SK-N-SH treated with all-trans-retinoic acid at 6 μM for 48 hours (cell line): ENCODE data around the gene ZNF701.
"Not testable (repeated sequence)": the region's sequence is repeated elsewhere in the genome, so short reads cannot be mapped to it uniquely, and the experiment has no call there.

Experiments
- ATAC-seq: fragments of 200-7000 bp; cut with Tn5 transposase; 3 replicates; pipeline ENCODE4 v1.9.1; 2020; ENCODE audit warnings: mild to moderate bottlenecking, moderate library complexity
- ARNTL ChIP-seq: fragments of 450-650 bp; formaldehyde crosslinking; IDR thresholded peaks from 2 replicates; pipeline ENCODE4 v1.5.0; 2020; ENCODE audit warnings: low read depth, mild to moderate bottlenecking, moderate library complexity, borderline replicate concordance
- BACH2 ChIP-seq: fragments of 250-450 bp; sonication (Bioruptor Pico); IDR thresholded peaks from 2 replicates; pipeline ENCODE4 v1.9.0; 2021; ENCODE audit warnings: mild to moderate bottlenecking, borderline replicate concordance
- CSDC2 ChIP-seq: fragments of 250-450 bp; sonication (Bioruptor Pico); IDR thresholded peaks from 2 replicates; pipeline ENCODE4 v1.5.0; 2020; ENCODE audit warnings: mild to moderate bottlenecking, moderate library complexity
- ESRRG ChIP-seq: fragments of 250-450 bp; sonication (Bioruptor Pico); IDR thresholded peaks from 2 replicates; pipeline ENCODE4 v1.6.1; 2021; ENCODE audit warnings: mild to moderate bottlenecking
- GLIS3 ChIP-seq: fragments of 250-450 bp; sonication (Bioruptor Pico); IDR thresholded peaks from 2 replicates; pipeline ENCODE4 v1.5.0; 2020; ENCODE audit warnings: mild to moderate bottlenecking, moderate library complexity
- ISL1 ChIP-seq: fragments of 250-450 bp; sonication (Bioruptor Pico); IDR thresholded peaks from 2 replicates; pipeline ENCODE4 v2.1.2; 2022; ENCODE audit warnings: mild to moderate bottlenecking, moderate library complexity
- OSR1 ChIP-seq: fragments of 250-450 bp; sonication (Bioruptor Pico); IDR thresholded peaks from 2 replicates; pipeline ENCODE4 v1.8.0; 2022; ENCODE audit warnings: moderate library complexity, mild to moderate bottlenecking, inconsistent platforms
- PPARA ChIP-seq: fragments of 250-450 bp; sonication (Bioruptor Pico); IDR thresholded peaks from 2 replicates; pipeline ENCODE4 v1.5.0; 2020; ENCODE audit warnings: mild to moderate bottlenecking, borderline replicate concordance
- RARB ChIP-seq: fragments of 250-450 bp; sonication (Bioruptor Pico); IDR thresholded peaks from 2 replicates; pipeline ENCODE4 v1.8.0; 2021; ENCODE audit warnings: mild to moderate bottlenecking, moderate library complexity
- SNAI2 ChIP-seq: fragments of 250-450 bp; sonication (Bioruptor Pico); IDR thresholded peaks from 2 replicates; pipeline ENCODE4 v1.5.0; 2020; ENCODE audit warnings: mild to moderate bottlenecking, moderate library complexity
- TCF4 ChIP-seq: fragments of 250-450 bp; sonication (Bioruptor Pico); IDR thresholded peaks from 2 replicates; pipeline ENCODE4 v1.8.0; 2021; ENCODE audit warnings: mild to moderate bottlenecking, moderate library complexity, borderline replicate concordance
- TOX ChIP-seq: fragments of 250-450 bp; sonication (Bioruptor Pico); IDR thresholded peaks from 2 replicates; pipeline ENCODE4 v1.8.0; 2021; ENCODE audit warnings: mild to moderate bottlenecking, moderate library complexity, borderline replicate concordance
- ZC3H10 ChIP-seq: fragments of 250-450 bp; sonication (Bioruptor Pico); IDR thresholded peaks from 2 replicates; pipeline ENCODE4 v1.5.1; 2021; ENCODE audit warnings: mild to moderate bottlenecking, moderate library complexity
- ZFP3 ChIP-seq: fragments of 250-450 bp; sonication (Bioruptor Pico); IDR thresholded peaks from 2 replicates; pipeline ENCODE4 v1.5.0; 2020; ENCODE audit warnings: mild to moderate bottlenecking, moderate library complexity
- ZFP30 ChIP-seq: fragments of 450-650 bp; formaldehyde crosslinking; IDR thresholded peaks from 2 replicates; pipeline ENCODE4 v1.5.0; 2022; ENCODE audit warnings: mild to moderate bottlenecking, moderate library complexity
- ZNF565 ChIP-seq: fragments of 450-650 bp; formaldehyde crosslinking; conservative IDR thresholded peaks from 2 replicates; pipeline ENCODE4 v1.5.0; 2020; ENCODE audit warnings: low read depth, mild to moderate bottlenecking, moderate library complexity
- ZNF70 ChIP-seq: fragments of 450-650 bp; formaldehyde crosslinking; IDR thresholded peaks from 2 replicates; pipeline ENCODE4 v1.5.0; 2020; ENCODE audit warnings: mild to moderate bottlenecking, moderate library complexity
- ZNF8 ChIP-seq: fragments of 450-650 bp; formaldehyde crosslinking; IDR thresholded peaks from 2 replicates; pipeline ENCODE4 v1.5.0; 2020; ENCODE audit warnings: mild to moderate bottlenecking, moderate library complexity
- TF ChIP-seq, protein P1 (sequence below): fragments of 250-450 bp; sonication (Bioruptor Pico); IDR thresholded peaks from 2 replicates; pipeline ENCODE4 v1.5.1; 2020; ENCODE audit warnings: low read depth, mild to moderate bottlenecking, moderate library complexity
- TF ChIP-seq, protein P2 (sequence below): fragments of 250-450 bp; sonication (Bioruptor Pico); IDR thresholded peaks from 2 replicates; pipeline ENCODE4 v1.8.0; 2020; ENCODE audit warnings: mild to moderate bottlenecking, moderate library complexity, borderline replicate concordance
- TF ChIP-seq, protein P3 (sequence below): fragments of 250-450 bp; sonication (Bioruptor Pico); IDR thresholded peaks from 2 replicates; pipeline ENCODE4 v1.5.1; 2021; ENCODE audit warnings: mild to moderate bottlenecking, moderate library complexity

ZNF701 gene

DNA sequence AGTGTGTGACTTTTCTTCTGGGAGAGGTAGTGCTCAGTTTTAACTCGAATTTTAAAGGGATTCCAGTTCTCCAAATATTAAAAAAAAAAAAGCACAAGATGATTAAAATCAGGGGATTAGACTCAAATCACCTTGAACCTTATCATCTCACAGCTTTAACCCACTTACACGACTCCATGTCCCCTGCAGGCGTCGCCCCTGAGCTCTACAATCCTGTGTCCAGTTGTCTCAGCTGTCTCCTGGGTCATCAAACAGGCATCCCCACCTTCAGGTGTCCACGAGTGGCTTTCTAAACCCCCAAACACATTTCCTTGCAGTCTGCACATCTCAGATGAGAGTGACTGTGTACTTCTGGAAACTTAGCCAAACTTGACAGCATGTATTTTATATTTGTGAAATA is 28.5 kb upstream of the ZNF701 start (continued):
- TF ChIP-seq, protein P1, sequence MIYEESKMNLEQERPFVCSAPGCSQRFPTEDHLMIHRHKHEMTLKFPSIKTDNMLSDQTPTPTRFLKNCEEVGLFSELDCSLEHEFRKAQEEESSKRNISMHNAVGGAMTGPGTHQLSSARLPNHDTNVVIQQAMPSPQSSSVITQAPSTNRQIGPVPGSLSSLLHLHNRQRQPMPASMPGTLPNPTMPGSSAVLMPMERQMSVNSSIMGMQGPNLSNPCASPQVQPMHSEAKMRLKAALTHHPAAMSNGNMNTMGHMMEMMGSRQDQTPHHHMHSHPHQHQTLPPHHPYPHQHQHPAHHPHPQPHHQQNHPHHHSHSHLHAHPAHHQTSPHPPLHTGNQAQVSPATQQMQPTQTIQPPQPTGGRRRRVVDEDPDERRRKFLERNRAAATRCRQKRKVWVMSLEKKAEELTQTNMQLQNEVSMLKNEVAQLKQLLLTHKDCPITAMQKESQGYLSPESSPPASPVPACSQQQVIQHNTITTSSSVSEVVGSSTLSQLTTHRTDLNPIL = no peak
- TF ChIP-seq, protein P2, sequence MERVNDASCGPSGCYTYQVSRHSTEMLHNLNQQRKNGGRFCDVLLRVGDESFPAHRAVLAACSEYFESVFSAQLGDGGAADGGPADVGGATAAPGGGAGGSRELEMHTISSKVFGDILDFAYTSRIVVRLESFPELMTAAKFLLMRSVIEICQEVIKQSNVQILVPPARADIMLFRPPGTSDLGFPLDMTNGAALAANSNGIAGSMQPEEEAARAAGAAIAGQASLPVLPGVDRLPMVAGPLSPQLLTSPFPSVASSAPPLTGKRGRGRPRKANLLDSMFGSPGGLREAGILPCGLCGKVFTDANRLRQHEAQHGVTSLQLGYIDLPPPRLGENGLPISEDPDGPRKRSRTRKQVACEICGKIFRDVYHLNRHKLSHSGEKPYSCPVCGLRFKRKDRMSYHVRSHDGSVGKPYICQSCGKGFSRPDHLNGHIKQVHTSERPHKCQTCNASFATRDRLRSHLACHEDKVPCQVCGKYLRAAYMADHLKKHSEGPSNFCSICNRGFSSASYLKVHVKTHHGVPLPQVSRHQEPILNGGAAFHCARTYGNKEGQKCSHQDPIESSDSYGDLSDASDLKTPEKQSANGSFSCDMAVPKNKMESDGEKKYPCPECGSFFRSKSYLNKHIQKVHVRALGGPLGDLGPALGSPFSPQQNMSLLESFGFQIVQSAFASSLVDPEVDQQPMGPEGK = no peak
- TF ChIP-seq TCF4 (CRISPR knock-in tag) (no peak), PPARA (CRISPR knock-in tag) (no peak)

DNA sequence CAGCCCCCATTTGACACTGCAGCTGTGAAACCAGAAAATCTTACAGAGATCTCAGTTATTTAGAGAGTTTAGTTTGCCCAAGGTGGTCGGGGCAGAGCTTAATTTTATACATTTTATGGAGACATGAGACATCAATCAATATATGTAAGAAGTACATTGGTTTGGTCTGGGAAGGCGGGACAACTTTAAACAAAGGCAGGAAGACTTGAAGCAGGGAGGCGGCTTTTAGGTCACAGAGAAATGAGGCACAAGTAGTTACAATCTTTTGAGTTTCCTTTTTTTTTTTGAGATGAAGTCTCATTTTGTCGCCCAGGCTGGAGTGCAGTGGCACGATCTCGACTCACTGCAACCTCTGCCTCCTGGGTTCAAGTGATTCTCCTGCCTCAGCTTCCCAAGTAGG is 27.5 kb upstream of the ZNF701 start:
- not testable (repeated sequence) for ATAC-seq

DNA sequence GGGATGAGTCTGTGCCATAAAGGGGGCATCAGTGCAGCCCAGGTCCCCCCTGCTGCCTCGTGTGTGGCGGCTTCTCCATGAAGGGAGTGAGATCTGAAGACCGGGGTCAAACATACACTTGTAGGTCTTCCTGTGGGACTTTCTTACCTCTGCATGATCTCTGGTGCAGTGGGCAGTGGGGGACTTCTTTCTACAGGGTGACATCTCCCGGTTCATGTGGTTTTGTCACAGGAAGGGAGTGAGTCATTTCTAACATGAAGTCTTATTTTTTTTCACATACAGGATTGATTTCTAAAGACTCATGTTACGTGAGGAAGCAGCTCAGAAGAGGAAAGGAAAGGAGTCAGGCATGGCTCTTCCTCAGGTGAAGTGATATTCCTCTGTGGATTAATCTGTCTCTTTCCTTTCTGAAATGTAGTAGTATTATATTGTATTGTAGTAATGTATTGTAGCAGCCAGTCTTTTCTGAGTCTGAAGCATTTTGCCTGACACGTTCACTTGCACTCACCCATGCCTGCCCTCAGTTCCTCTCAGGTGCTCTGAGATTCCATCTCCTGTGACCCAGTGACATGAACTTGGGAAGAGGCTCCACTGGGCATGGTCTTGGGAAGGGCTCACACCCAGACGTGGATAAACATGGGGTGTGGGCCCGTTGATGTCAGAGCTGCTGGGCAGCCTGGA is 27.0 kb upstream of the ZNF701 start:
- TF ChIP-seq SNAI2 (CRISPR knock-in tag) (no peak), TCF4 (CRISPR knock-in tag) (no peak), PPARA (CRISPR knock-in tag) (no peak), BACH2 (CRISPR knock-in tag) (no peak), ZC3H10 (CRISPR knock-in tag) (no peak), ESRRG (CRISPR knock-in tag) (no peak), ISL1 (CRISPR knock-in tag) (no peak)
- TF ChIP-seq, protein P2 = no peak
- TF ChIP-seq, protein P3, sequence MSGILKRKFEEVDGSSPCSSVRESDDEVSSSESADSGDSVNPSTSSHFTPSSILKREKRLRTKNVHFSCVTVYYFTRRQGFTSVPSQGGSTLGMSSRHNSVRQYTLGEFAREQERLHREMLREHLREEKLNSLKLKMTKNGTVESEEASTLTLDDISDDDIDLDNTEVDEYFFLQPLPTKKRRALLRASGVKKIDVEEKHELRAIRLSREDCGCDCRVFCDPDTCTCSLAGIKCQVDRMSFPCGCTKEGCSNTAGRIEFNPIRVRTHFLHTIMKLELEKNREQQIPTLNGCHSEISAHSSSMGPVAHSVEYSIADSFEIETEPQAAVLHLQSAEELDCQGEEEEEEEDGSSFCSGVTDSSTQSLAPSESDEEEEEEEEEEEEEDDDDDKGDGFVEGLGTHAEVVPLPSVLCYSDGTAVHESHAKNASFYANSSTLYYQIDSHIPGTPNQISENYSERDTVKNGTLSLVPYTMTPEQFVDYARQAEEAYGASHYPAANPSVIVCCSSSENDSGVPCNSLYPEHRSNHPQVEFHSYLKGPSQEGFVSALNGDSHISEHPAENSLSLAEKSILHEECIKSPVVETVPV (CRISPR knock-in tag) = no peak
- no peak for ATAC-seq

DNA sequence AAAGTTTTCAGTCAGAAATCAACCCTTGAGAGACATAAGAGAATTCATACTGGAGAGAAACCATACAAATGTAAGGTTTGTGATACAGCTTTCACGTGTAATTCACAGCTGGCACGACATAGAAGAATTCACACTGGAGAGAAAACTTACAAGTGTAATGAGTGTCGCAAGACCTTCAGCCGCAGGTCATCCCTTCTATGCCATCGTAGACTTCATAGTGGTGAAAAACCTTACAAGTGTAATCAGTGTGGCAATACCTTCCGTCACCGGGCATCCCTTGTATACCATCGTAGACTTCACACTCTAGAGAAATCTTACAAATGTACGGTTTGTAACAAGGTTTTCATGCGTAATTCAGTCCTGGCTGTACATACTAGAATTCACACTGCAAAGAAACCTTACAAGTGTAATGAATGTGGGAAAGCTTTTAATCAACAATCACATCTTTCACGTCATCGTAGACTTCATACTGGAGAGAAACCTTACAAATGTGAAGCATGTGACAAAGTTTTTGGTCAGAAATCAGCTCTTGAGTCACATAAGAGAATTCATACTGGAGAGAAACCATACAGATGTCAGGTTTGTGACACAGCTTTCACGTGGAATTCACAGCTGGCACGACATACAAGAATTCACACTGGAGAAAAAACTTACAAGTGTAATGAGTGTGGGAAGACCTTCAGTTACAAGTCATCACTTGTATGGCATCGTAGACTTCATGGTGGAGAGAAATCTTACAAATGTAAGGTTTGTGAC is 15.7 kb upstream of the ZNF701 start:
- no peak for ATAC-seq
- TF ChIP-seq ZNF70 (CRISPR knock-in tag) = no peak
- no peak for TF ChIP-seq ARNTL
- TF ChIP-seq, all 23 proteins: peak for 0

DNA sequence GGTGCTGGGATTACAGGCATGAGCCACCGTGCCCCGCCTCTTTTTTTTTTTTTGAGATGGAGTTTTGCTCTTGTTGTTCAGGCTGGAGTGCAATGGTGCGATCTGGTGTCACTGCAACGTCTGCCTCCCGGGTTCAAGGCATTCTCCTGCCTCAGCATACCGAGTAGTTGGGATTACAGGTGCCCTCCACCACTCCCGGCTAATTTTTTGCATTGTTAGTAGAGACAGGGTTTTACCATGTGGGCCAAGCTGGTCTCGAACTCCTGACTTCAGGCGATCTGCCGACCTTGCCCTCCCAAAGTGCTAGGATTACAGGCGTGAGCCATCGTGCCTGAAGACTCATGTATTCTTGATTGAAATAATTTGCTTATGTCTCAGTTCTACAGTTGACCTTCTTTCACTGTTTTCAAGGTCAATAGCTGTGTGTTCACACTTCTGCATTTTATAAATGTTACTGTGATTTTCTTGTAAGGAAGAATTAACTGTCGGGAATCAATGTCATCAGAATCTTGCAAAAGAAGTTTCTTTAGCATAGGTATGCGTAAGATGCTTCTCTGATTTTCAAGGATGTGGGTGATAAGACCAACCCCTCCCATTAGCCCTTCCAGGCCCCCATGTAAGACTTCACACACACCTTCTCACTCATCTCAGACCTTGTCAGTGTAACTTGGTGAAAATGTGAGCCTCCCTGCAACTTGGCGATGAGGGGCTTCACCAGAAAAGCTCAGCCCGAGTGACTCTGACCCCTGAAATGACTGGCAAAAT is 12.7 kb upstream of the ZNF701 start:
- ATAC-seq = no peak
- TF ChIP-seq, protein P3 (CRISPR knock-in tag) = no peak
- TF ChIP-seq BACH2 (CRISPR knock-in tag) (no peak), OSR1 (CRISPR knock-in tag) (no peak), ARNTL (no peak), TOX (CRISPR knock-in tag) (no peak), SNAI2 (CRISPR knock-in tag) (no peak), ISL1 (CRISPR knock-in tag) (no peak), PPARA (CRISPR knock-in tag) (no peak), ZNF8 (CRISPR knock-in tag) (no peak), ZFP3 (no peak), CSDC2 (no peak), RARB (CRISPR knock-in tag) (no peak), TCF4 (CRISPR knock-in tag) (no peak), ESRRG (CRISPR knock-in tag) (no peak), GLIS3 (no peak), ZNF565 (no peak), ZFP30 (no peak)
- TF ChIP-seq, all 23 proteins: peak for 0

DNA sequence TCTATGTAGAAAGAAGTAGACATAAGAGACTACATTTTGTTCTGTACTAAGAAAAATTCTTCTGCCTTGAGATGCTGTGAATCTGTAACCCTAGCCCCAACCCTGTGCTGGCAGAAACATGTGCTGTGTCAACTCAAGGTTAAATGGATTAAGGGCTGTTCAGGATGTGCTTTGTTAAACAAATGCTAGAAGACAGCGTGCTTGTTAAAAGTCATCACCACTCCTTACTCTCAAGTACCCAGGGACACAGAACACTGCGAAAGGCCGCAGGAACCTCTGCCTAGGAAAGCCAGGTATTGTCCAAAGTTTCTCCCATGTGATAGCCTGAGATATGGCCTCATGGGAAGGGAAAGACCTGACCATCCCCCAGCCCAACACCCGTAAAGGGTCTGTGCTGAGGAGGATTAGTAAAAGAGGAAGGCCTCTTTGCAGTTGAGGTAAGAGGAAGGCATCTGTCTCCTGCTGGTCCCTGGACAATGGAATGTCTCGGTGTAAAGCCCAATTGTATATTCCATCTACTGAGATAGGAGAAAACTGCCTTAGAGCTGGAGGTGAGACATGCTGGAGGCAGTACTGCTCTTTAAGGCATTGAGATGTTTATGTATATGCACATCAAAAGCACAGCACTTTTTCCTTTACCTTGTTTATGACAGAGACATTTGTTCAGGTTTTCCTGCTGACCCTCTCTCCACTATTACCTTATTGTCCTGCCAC is 11.2 kb upstream of the ZNF701 start:
- ATAC-seq = not testable (repeated sequence)

DNA sequence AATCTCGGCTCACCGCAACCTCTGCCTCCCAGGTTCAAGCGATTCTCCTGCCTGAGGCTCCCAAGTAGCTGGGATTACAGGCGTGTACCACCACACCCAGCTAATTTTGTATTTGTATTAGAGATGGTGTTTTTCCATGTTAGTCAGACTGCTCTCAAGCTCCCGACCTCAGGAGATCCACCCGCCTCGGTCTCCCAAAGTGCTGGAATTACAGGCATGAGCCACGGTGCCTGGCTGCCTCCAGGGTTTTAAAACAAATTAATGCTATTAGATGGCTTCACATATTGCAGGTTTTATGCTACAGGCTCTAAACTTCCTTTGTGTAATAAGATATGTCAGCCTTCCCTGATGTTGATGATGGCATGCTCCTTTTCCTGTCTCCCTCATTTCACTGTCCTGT is 8.5 kb upstream of the ZNF701 start:
- not testable (repeated sequence) for ATAC-seq
